Stimulated activated CD8-positive, alpha-beta memory T cell treated with anti-CD3 and anti-CD28 coated beads, Interleukin-4, amount 100 ng/mL, for 4 hours (primary cell): ENCODE data around the gene PPM1A.

ENCODE experiments used
- DNase-seq, 2 donors: peaks; one replicate each; pipeline ENCODE4 v3.0.0-alpha.2; 2020; ENCODE audit warnings: low read depth in 2 of 2, low spot score in 1 of 2

The PPM1A gene

GRCh38 chr14:60248697-60249318, at the start of gene PPM1A:
PPM1A (plus strand) TSS chr14:60249221; CDS start chr14:60282704, 33,483 bp downstream.
- peak; percentile 83 to 93 for DNase-seq

GRCh38 chr14:60199321-60199720, 49.7 kb upstream of the PPM1A start:
- DNase-seq = no peak

GRCh38 chr14:60204104-60204842, 44.7 kb upstream of the PPM1A start:
- no peak for DNase-seq

- no peak for DNase-seq
Observed at GRCh38 chr14:60204843-60205774, 43.9 kb upstream of the PPM1A start.

GRCh38 chr14:60206249-60206670, 42.8 kb upstream of the PPM1A start:
- no peak for DNase-seq

GRCh38 chr14:60206837-60207533, 42.0 kb upstream of the PPM1A start:
- no peak for DNase-seq

- no peak for DNase-seq
Observed at GRCh38 chr14:60210703-60211102, 38.3 kb upstream of the PPM1A start.

GRCh38 chr14:60211153-60211552, 37.9 kb upstream of the PPM1A start:
- no peak for DNase-seq

GRCh38 chr14:60212503-60213371, 36.3 kb upstream of the PPM1A start:
- no peak for DNase-seq

- DNase-seq = no peak
Observed at GRCh38 chr14:60214003-60214402, 35.0 kb upstream of the PPM1A start.

GRCh38 chr14:60214415-60215126, 34.5 kb upstream of the PPM1A start:
- DNase-seq = no peak

- no peak for DNase-seq
Observed at GRCh38 chr14:60215127-60215444, 33.9 kb upstream of the PPM1A start.

GRCh38 chr14:60215520-60216420, 33.3 kb upstream of the PPM1A start:
- DNase-seq = no peak

GRCh38 chr14:60217713-60218112, 31.3 kb upstream of the PPM1A start:
- no peak for DNase-seq

GRCh38 chr14:60220084-60220483, 28.9 kb upstream of the PPM1A start:
- DNase-seq = no peak

- DNase-seq = no peak
Observed at GRCh38 chr14:60220917-60221316, 28.1 kb upstream of the PPM1A start.

- DNase-seq = no peak
Observed at GRCh38 chr14:60221457-60221856, 27.6 kb upstream of the PPM1A start.

- DNase-seq = no peak
Observed at GRCh38 chr14:60222820-60223219, 26.2 kb upstream of the PPM1A start.

GRCh38 chr14:60225265-60225664, 23.8 kb upstream of the PPM1A start:
- no peak for DNase-seq
